ENCODE results near the gene CHCHD3.

Gene CHCHD3

GRCh38 chr7:132782777-132783640, 298.9 kb downstream of the CHCHD3 start:
- no peak overlapping the region for H3K4me3 ChIP-seq (ENCODE audit: low read depth, low read length)
- TF ChIP-seq, protein P1, sequence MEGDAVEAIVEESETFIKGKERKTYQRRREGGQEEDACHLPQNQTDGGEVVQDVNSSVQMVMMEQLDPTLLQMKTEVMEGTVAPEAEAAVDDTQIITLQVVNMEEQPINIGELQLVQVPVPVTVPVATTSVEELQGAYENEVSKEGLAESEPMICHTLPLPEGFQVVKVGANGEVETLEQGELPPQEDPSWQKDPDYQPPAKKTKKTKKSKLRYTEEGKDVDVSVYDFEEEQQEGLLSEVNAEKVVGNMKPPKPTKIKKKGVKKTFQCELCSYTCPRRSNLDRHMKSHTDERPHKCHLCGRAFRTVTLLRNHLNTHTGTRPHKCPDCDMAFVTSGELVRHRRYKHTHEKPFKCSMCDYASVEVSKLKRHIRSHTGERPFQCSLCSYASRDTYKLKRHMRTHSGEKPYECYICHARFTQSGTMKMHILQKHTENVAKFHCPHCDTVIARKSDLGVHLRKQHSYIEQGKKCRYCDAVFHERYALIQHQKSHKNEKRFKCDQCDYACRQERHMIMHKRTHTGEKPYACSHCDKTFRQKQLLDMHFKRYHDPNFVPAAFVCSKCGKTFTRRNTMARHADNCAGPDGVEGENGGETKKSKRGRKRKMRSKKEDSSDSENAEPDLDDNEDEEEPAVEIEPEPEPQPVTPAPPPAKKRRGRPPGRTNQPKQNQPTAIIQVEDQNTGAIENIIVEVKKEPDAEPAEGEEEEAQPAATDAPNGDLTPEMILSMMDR (IDR thresholded peaks at IDR 0.05; ENCODE audit: low read depth, low read length): no peak

DNA sequence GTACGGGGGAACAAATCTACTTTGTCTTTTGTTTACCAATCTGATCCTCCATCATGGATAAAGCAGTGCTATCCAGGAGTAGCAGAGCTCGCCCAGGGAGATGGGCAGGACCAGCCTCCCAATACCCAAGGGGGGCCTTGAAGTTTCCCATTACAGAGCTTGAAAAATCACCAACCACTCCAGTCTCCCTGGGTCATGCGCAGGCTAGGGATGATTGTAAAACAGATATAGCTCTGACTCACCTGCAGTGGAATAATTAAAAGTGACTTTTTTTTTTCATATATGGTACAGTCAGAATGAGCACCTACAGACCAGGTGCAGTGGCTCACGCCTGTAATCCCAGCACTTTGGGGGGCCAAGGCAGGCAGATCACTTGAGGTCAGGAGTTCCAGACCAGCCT, 301.1 kb downstream of the CHCHD3 start:
- TF ChIP-seq, protein P1 (IDR thresholded peaks at IDR 0.05; ENCODE audit: low read depth, low read length): no peak
- H3K4me3 ChIP-seq (ENCODE audit: low read depth, low read length): no peak overlapping the region

DNA sequence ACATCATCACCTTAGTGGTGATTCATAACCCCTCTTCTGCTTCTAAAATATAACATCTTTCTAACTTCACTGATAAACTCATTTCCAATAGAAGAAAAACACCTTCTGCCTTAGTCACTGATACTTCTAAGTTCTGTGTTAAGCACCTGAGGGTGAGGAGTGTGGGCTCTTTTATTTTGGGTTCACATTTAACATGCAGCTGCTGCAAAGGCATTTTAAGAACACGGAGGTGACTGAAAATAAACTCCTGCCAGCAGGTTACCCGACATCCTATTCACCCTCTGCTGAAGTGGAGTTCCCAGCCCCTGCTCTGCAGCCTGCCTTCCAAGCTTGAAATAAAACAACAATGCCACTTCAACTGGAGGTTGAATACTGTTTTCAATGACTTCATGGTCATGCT, 302.7 kb downstream of the CHCHD3 start:
- TF ChIP-seq, protein P1 (IDR thresholded peaks at IDR 0.05; ENCODE audit: low read depth, low read length): no peak
- H3K4me3 ChIP-seq (ENCODE audit: low read depth, low read length): no peak overlapping the region

DNA sequence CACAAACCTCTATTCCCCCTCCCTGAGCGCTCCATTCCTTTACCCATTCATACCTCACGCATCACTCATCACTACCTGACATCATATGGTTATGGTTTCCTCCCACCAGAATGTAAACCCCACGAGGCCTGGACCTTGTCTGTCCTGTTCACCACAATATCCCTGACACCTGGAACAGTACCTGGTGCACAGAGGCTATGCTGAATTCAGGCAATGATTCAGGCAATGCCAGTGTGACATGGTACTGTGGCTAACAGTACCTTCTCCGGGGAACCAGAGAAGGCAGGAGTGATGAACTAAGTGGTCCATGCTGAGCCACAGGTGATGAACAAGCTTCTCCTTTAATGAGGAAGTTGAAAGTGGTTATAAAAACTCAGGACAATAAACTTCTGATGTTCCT, 303.1 kb downstream of the CHCHD3 start:
- TF ChIP-seq, protein P1 (IDR thresholded peaks at IDR 0.05; ENCODE audit: low read depth, low read length): no peak
- H3K4me3 ChIP-seq (ENCODE audit: low read depth, low read length): no peak overlapping the region

DNA sequence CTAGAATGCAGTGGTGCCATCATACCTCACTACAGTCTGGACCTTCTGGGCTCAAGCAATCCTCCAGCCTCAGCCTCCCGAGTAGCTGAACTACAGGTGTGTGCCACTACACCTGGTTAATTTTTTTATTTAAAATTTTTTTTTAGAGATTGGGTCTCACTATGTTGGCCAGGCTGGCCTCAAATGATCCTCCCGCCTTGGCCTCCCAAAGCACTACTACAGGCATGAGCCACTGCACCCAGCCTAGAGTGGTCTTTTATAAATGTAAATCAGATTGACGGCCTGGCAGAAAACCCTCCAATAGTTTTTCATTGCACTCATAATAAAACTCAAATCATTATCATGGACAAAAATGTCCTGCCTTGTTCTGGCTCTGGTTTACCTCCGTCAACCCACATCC, 303.9 kb downstream of the CHCHD3 start:
- no peak overlapping the region for H3K4me3 ChIP-seq (ENCODE audit: low read depth, low read length)

GRCh38 chr7:132777414-132777813, 304.5 kb downstream of the CHCHD3 start:
- TF ChIP-seq, protein P1 (IDR thresholded peaks at IDR 0.05; ENCODE audit: low read depth, low read length): no peak
- no peak overlapping the region for H3K4me3 ChIP-seq (ENCODE audit: low read depth, low read length)

More for the DNA sequence above, 303.9 kb downstream of the CHCHD3 start:
- TF ChIP-seq, protein P1 (IDR thresholded peaks at IDR 0.05; ENCODE audit: low read depth, low read length): no peak

DNA sequence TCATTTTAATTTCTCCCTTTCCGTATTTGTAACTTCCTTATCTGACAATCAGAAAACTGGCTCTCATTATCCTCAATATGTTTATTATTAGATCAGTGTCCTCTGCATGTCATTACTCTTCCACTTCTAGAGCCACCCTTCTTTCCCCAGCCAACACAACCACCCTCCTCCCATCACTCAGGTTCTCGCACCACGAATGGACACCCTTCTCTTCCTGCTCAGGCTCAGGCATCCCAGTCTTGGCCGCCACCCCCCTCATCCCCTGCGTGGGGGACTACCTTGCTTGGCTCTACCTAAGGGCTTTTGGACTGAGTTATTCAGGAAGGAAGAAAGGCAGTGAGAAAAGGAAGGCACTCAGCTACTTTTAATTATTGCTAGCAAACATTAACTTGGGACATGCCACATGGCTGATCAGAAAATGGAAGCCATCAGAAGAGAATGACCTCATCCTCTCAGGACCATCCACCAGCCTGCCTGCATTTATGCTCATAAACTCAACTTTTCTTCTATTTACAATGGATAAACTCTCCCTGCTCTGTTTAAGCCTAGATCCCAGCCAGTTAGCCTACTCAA, 305.8 kb downstream of the CHCHD3 start:
- no peak overlapping the region for H3K4me3 ChIP-seq (ENCODE audit: low read depth, low read length)
- TF ChIP-seq, protein P1 (IDR thresholded peaks at IDR 0.05; ENCODE audit: low read depth, low read length): no peak
